H1 (cell line): ENCODE measurements around the gene PRR14L. TPM values are rescaled to one million over a fixed set of nuclear protein-coding genes. Genes with fewer than 3 reads are reported as not detected.

Experiments used
- CTCF ChIA-PET: fragments of 300-600 bp; sonication (Branson Sonifier 250); formaldehyde crosslinking; loops from one replicate; lab custom pipeline; 2021; ENCODE audit not compliant: partially characterized antibody; lab: Charles Lee
- POLR2A ChIA-PET: fragments of 300-600 bp; sonication (Branson Sonifier 250); formaldehyde crosslinking; loops from one replicate; lab custom pipeline; 2021; ENCODE audit warnings: inconsistent platforms; ENCODE audit not compliant: partially characterized antibody; lab: Charles Lee
- DNase-seq, 2 experiments: peaks; one replicate each; pipeline versions ENCODE4 v3.0.0 to v3.0.0-alpha.2; 2010 to 2022; ENCODE audit warnings: low spot score in 2 of 2, low read depth in 1 of 2, mixed read lengths in 1 of 2
- FAIRE-seq: peaks from 2 replicates; lab custom pipeline; 2011; peaks lifted over from hg19 to GRCh38; lab: Jason Lieb, UNC
- H2AFZ ChIP-seq: 2 replicates; pipeline ENCODE4 v1.8.1; 2012; ENCODE audit warnings: low read length, inconsistent platforms
- H2AK5ac ChIP-seq: 2 replicates; pipeline ENCODE4 v1.6.1; 2013; ENCODE audit warnings: low read depth, low read length
- H2BK120ac ChIP-seq: replicated peaks from 2 replicates; pipeline ENCODE3; 2013; ENCODE audit warnings: low read depth, low read length, inconsistent platforms
- H2BK12ac ChIP-seq: 2 replicates; pipeline ENCODE4 v1.6.1; 2013; ENCODE audit warnings: low read depth, low read length
- H2BK15ac ChIP-seq: 2 replicates; pipeline ENCODE4 v1.6.1; 2013; ENCODE audit warnings: low read length
- H2BK20ac ChIP-seq: 2 replicates; pipeline ENCODE4 v1.6.1; 2013; ENCODE audit warnings: low read length
- H2BK5ac ChIP-seq: 2 replicates; pipeline ENCODE4 v1.6.1; 2013; ENCODE audit warnings: low read depth, low read length
- H3K14ac ChIP-seq: 2 replicates; pipeline ENCODE4 v1.6.1; 2013; ENCODE audit warnings: inconsistent platforms; ENCODE audit not compliant: insufficient read length
- H3K18ac ChIP-seq: 2 replicates; pipeline ENCODE4 v1.6.1; 2013; ENCODE audit warnings: low read length; ENCODE audit errors: extremely low read depth
- H3K23ac ChIP-seq: 2 replicates; pipeline ENCODE4 v1.6.1; 2013; ENCODE audit warnings: inconsistent platforms; ENCODE audit not compliant: insufficient read length
- H3K23me2 ChIP-seq: 2 replicates; pipeline ENCODE4 v1.6.1; 2013; ENCODE audit warnings: low read depth, low read length
- H3K27ac ChIP-seq: 2 replicates; pipeline ENCODE4 v1.6.1; 2011; ENCODE audit warnings: low read depth, low read length, inconsistent platforms
- H3K27me3 ChIP-seq, 4 experiments: replicated peaks in 1 of 4; 1 replicate in 1 of 4; 2 replicates in 3 of 4; pipeline versions ENCODE4 v1.6.1 to v1.8.1; 2011 to 2013; ENCODE audit warnings: low read length in 3 of 4, mild to moderate bottlenecking in 3 of 4, inconsistent platforms in 2 of 4, mixed read lengths in 2 of 4, moderate library complexity in 1 of 4; ENCODE audit not compliant: control insufficient read depth in 3 of 4, insufficient read depth in 3 of 4; ENCODE audit errors: extremely low read depth in 1 of 4
- H3K36me3 ChIP-seq, 4 experiments: 2 replicates each; pipeline versions ENCODE4 v1.6.1 to v1.8.1; 2011 to 2013; ENCODE audit warnings: mild to moderate bottlenecking in 4 of 4, low read length in 3 of 4, moderate library complexity in 2 of 4, control low read depth in 1 of 4, inconsistent platforms in 1 of 4; ENCODE audit not compliant: insufficient read depth in 4 of 4, control insufficient read depth in 2 of 4
- H3K4ac ChIP-seq: replicated peaks from 2 replicates; pipeline ENCODE3; 2013; ENCODE audit warnings: low read length, low read depth, mixed read lengths, inconsistent platforms; ENCODE audit not compliant: insufficient read length
- H3K4me1 ChIP-seq, 4 experiments: replicated peaks in 1 of 4; 1 replicate in 1 of 4; 2 replicates in 3 of 4; pipeline versions ENCODE4 v1.6.1 to v1.8.1; 2011 to 2013; ENCODE audit warnings: low read length in 3 of 4, inconsistent platforms in 2 of 4, mixed read lengths in 1 of 4; ENCODE audit not compliant: insufficient read depth in 4 of 4, control insufficient read depth in 3 of 4
- H3K4me2 ChIP-seq, 2 experiments: 2 replicates each; pipeline versions ENCODE4 v1.6.1 to v1.8.1; 2011 to 2013; ENCODE audit warnings: low read depth in 2 of 2, low read length in 2 of 2, control low read depth in 1 of 2, inconsistent platforms in 1 of 2, mild to moderate bottlenecking in 1 of 2; ENCODE audit not compliant: insufficient read depth in 1 of 2
- H3K4me3 ChIP-seq, 4 experiments: fragments of 200-600, 300-600 bp in 1 of 4; sonication (generic), shearing (Covaris generic), sonication (Bioruptor Twin) in 1 of 4; 2 replicates each; pipeline versions ENCODE4 v1.5.1 to v1.8.1; 2011 to 2016; ENCODE audit warnings: low read length in 4 of 4, low read depth in 3 of 4, control low read depth in 2 of 4, inconsistent platforms in 2 of 4, mild to moderate bottlenecking in 2 of 4, mixed read lengths in 1 of 4, moderate library complexity in 1 of 4; ENCODE audit not compliant: insufficient read depth in 2 of 4; ENCODE audit errors: extremely low read depth in 1 of 4
- H3K56ac ChIP-seq: replicated peaks from 2 replicates; pipeline ENCODE3; 2013; ENCODE audit warnings: low read depth, mild to moderate bottlenecking, mixed read lengths, low read length, inconsistent platforms; ENCODE audit not compliant: insufficient read length
- H3K79me1 ChIP-seq: 2 replicates; pipeline ENCODE4 v1.6.1; 2013; ENCODE audit warnings: low read depth, low read length, control low read depth
- H3K79me2 ChIP-seq, 2 experiments: 2 replicates each; pipeline versions ENCODE4 v1.6.1 to v1.8.1; 2012 to 2013; ENCODE audit warnings: low read length in 2 of 2, mild to moderate bottlenecking in 2 of 2, inconsistent platforms in 1 of 2; ENCODE audit not compliant: insufficient read depth in 2 of 2, control insufficient read depth in 1 of 2
- H3K9ac ChIP-seq, 4 experiments: replicated peaks in 1 of 4; 1 replicate in 1 of 4; 2 replicates in 3 of 4; pipeline versions ENCODE4 v1.6.1 to v1.8.1; 2011 to 2013; ENCODE audit warnings: low read depth in 3 of 4, low read length in 3 of 4, control low read depth in 2 of 4, mild to moderate bottlenecking in 2 of 4, moderate library complexity in 2 of 4, inconsistent platforms in 1 of 4; ENCODE audit errors: extremely low read depth in 1 of 4
- H3K9me3 ChIP-seq, 2 experiments: 2 replicates each; pipeline versions ENCODE4 v1.6.1 to v1.8.1; 2012 to 2013; ENCODE audit warnings: mild to moderate bottlenecking in 2 of 2, moderate library complexity in 2 of 2, control low read depth in 1 of 2, inconsistent platforms in 1 of 2, low read depth in 1 of 2, low read length in 1 of 2, mixed read lengths in 1 of 2; ENCODE audit not compliant: insufficient read depth in 2 of 2
- H4K20me1 ChIP-seq, 2 experiments: replicated peaks in 1 of 2; 2 replicates each; pipeline versions ENCODE3 to v1.8.1; 2011 to 2013; ENCODE audit warnings: inconsistent platforms in 2 of 2, low read length in 2 of 2, mild to moderate bottlenecking in 1 of 2; ENCODE audit not compliant: insufficient read depth in 2 of 2, control insufficient read depth in 1 of 2
- H4K5ac ChIP-seq: 2 replicates; pipeline ENCODE4 v1.6.1; 2013; ENCODE audit warnings: low read length, low read depth, mixed read lengths, inconsistent platforms; ENCODE audit not compliant: insufficient read length
- H4K8ac ChIP-seq: 2 replicates; pipeline ENCODE4 v1.8.0; 2013; ENCODE audit warnings: mild to moderate bottlenecking, moderate library complexity, low read length, inconsistent platforms; ENCODE audit not compliant: insufficient read depth; ENCODE audit errors: extremely low read depth
- H4K91ac ChIP-seq: replicated peaks from 2 replicates; pipeline ENCODE3; 2013; ENCODE audit warnings: low read length, mixed read lengths, inconsistent platforms; ENCODE audit not compliant: insufficient read length
- BACH1 ChIP-seq: IDR thresholded peaks from 2 replicates; pipeline ENCODE4 v1.6.1; 2012; ENCODE audit warnings: low read length, improper control_type of control experiment
- BRCA1 ChIP-seq: IDR thresholded peaks from 2 replicates; pipeline ENCODE4 v1.6.1; 2012; ENCODE audit warnings: low read depth, low read length, improper control_type of control experiment
- KDM1A ChIP-seq: fragments of 200-600, 300-600 bp; sonication (generic); IDR thresholded peaks from 2 replicates; pipeline ENCODE4 v1.7.1; 2016; ENCODE audit warnings: mild to moderate bottlenecking, low read length, borderline replicate concordance
- KDM4A ChIP-seq: IDR thresholded peaks from one replicate; pipeline ENCODE4 v1.7.1; 2012; ENCODE audit warnings: low read depth, mild to moderate bottlenecking, moderate library complexity, low read length, inconsistent platforms; ENCODE audit not compliant: severe bottlenecking
- POLR2AphosphoS5 ChIP-seq: IDR thresholded peaks from 2 replicates; pipeline ENCODE4 v1.6.1; 2011; ENCODE audit warnings: low read depth, low read length
- RXRA ChIP-seq: IDR thresholded peaks from 2 replicates; pipeline ENCODE4 v1.6.1; 2011; ENCODE audit warnings: low read depth, mild to moderate bottlenecking, low read length, moderate library complexity; ENCODE audit not compliant: insufficient read depth
- SP4 ChIP-seq: IDR thresholded peaks from 2 replicates; pipeline ENCODE4 v1.6.1; 2012; ENCODE audit warnings: low read length, inconsistent platforms
- ZNF274 ChIP-seq: IDR thresholded peaks from 2 replicates; pipeline ENCODE4 v1.7.0; 2012; ENCODE audit warnings: low read length, borderline replicate concordance; ENCODE audit errors: extremely low read depth
- WGBS, 2 experiments: shearing (Covaris generic) in 1 of 2; methylation state at CpG; one replicate each; pipeline versions ENCODE4 v1.1.6 to v1.1.7; 2013 to 2015; ENCODE audit warnings: low lambda C conversion rate in 2 of 2, mixed read lengths in 2 of 2, inconsistent platforms in 1 of 2, low coverage in 1 of 2, missing lambda C conversion rate in 1 of 2; ENCODE audit not compliant: insufficient replicate concordance in 2 of 2, insufficient coverage in 1 of 2, insufficient read length in 1 of 2; ENCODE audit errors: extremely low coverage in 1 of 2, missing lambda C conversion rate in 1 of 2; 5-methylcytosine and 5-hydroxymethylcytosine counted together
- polyA plus RNA-seq, 7 experiments: library from polyadenylated mRNA; depleted of rRNA in 3 of 7; stranded (reverse) in 5 of 7; unstranded in 2 of 7; fragments of >200 nt in 5 of 7; fragments of 200-250 nt in 2 of 7; gene quantifications; 1 replicate in 5 of 7; 2 replicates in 1 of 7; 4 replicates in 1 of 7; pipeline versions ENCODE4 v1.2.1 to v1.2.3, GENCODE V29; 2011 to 2013; ENCODE audit warnings: missing spikeins in 2 of 7, mixed read lengths in 2 of 7
- total RNA-seq: library from RNA; stranded (reverse); fragmentation: NEBNext Ultra II Directional; extraction: Animal tissue kit (Norgen Biotek cat#: 25700); gene quantifications from 2 replicates; pipeline ENCODE4 v1.2.1, GENCODE V29; 2021

PRR14L gene
- total and polyA plus RNA-seq, 2 of the 8 experiments (the other 6 are each of a cell fraction or from before 2014, with no cell fraction given) = 26.5 to 98.6 TPM

DNA sequence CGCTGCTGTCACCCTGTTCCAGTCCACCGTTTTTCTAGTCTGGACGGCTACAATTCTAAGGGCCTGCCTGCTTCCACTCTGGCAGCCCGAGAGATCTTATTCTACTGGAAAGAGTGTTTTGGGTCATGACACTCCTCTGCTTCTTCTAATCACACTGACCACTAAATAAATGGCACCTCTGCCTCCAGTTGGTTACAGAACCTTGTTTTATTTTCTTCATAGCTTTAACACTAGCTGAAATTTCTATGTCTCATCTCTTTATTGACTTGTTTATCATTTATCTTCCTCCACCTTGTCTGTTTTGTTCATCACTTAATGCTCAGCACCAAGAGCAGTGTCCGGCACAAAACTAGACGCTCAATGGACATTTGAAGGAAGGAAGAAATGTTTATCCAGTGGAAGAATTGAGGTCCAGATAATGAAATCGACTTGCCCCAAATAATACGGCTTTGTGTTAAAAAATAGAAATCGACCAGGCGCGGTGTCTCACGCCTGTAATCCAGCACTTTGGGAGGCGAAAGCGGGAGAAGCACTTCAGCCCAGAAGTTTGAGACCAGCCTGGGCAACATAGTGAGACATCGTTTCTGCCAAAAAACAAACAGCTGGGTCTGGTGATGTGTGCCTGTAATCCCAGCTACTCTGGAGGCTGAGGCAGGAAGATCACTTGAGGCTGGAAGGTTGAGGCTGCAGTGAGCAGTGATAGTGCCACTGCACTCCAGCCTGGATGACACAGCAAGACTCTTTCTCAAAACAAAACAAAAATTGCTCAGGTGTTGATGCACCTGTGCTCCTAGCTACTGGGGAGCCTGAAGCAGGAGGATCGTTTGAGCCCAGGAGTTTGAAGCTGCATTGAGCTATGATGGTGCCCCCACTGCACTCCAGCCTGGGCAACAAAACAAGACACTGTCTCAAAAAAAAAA, 693 bp upstream of the PRR14L start:
- POLR2A ChIA-PET = interaction anchor here (1.0 to 1.7 kb wide), 5 partner anchors 8 to 214 kb away, joined by 3 to 5 read pairs (median 3); no protein-coding TSS in a partner anchor
- peak overlapping the region in 1 of 4 experiments; percentile 87; a peak in 4 of 8 replicates for H3K4me3 ChIP-seq
- peaks cover 0 to 7% (median under 1%) of the 10 kb centered on the region in 4 experiments; a peak in 3 of 8 replicates for H3K36me3 ChIP-seq
- H3K4ac ChIP-seq = peak overlapping the region; percentile 4
- peaks cover 5 to 18% (median 12%) of the 10 kb centered on the region in 4 experiments for H3K4me1 ChIP-seq
- H3K23ac ChIP-seq = no peak overlapping the region
- H4K5ac ChIP-seq = no peak overlapping the region
- no peak overlapping the region for H3K18ac ChIP-seq
- no peak overlapping the region for H2BK20ac ChIP-seq
- H3K4me2 ChIP-seq = peak overlapping the region; percentile 58 to 99
- H2BK5ac ChIP-seq = no peak overlapping the region; the same call in 1 of the 2 replicates
- no peak overlapping the region for H2AK5ac ChIP-seq
- H3K56ac ChIP-seq = no peak overlapping the region
- no peak overlapping the region for H3K27ac ChIP-seq
- no peak overlapping the region for H2BK120ac ChIP-seq
- H2BK15ac ChIP-seq = peak overlapping the region; percentile 85; the same call in 1 of the 2 replicates
- no peak overlapping the region for H4K91ac ChIP-seq
- H3K79me1 ChIP-seq = peaks cover 5% of the 10 kb centered on the region
- TF ChIP-seq RXRA (no peak), KDM1A (peak; percentile 54; the same call in 1 of the 2 replicates), SP4 (no peak), BACH1 (no peak), KDM4A (no peak), ZNF274 (no peak), POLR2AphosphoS5 (no peak), BRCA1 (no peak)
- CTCF ChIA-PET = interaction anchor here (1.6 to 4.1 kb wide), 2 partner anchors 85 to 220 kb away, joined by 6 to 13 read pairs; no protein-coding TSS in a partner anchor
- H4K20me1 ChIP-seq = no peaks in the 10 kb centered on the region
- no peak overlapping the region for H3K14ac ChIP-seq
- no peak for FAIRE-seq
- WGBS, 2 experiments = 66% methylated on average over 16 of the region's 16 CpGs; no CpG with 5 or more reads in 1 of the 2 experiments
- peaks cover 14% of the 10 kb centered on the region; the same call in 1 of the 2 replicates for H3K23me2 ChIP-seq
- no peak overlapping the region for H4K8ac ChIP-seq
- no peaks in the 10 kb centered on the region for H3K9me3 ChIP-seq
- no peaks in the 10 kb centered on the region for H3K27me3 ChIP-seq
- peak overlapping the region; percentile 47; the same call in 1 of the 2 replicates for H2AFZ ChIP-seq
- peak overlapping the region; percentile 92; the same call in 1 of the 2 replicates for H2BK12ac ChIP-seq
- DNase-seq = no peak
- peaks cover 7 to 44% of the 10 kb centered on the region in 2 experiments for H3K79me2 ChIP-seq
- no peak overlapping the region for H3K9ac ChIP-seq
